Activated CD8-positive, alpha-beta memory T cell treated with anti-CD3 and anti-CD28 coated beads, Interleukin-2, amount 50 U/mL, for 48 hours (primary cell): Measurements from ENCODE around the gene TRPV5.

Source experiments
- DNase-seq: peaks from one replicate; pipeline ENCODE4 v3.0.0-alpha.2; 2020

The TRPV5 gene

DNA sequence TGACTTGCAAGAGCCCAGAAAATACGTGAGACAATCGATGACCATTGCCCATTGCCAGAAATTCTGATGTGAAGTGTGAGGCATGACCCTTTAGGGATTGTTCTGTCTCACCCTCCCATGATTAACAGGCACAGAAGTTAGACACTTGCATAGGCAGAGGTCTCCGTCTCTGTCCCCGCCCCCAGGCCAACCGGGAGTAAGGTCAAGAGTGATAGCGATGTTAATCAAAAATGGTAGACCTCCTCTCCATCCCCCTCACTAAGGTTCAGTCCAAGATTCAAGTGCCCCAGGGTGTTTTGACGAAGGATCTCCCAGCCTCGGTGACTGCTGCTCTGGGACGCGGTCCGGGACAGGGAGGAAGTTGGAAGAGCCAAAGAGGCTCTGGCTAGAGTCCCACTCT, 25.3 kb downstream of the TRPV5 start:
- DNase-seq, result no peak

DNA sequence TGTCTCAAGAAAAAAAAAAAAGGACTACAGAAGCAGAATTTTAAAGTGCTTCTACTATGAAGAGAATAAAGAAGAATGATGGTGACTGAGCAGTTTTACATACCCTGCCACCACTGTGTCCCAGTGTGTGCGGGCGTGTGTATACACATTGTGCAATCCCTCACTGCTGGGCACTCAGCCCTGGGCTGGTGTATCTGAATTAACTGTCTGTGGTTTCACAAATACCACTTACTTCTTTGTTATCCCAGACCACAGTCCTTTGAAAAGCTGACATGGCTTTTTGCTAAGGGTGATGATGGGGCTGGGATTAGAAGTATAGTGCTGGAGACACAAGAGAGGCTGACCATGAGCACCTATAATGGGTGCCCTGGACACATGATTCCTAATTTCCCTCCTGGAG, 26.9 kb downstream of the TRPV5 start:
- no peak for DNase-seq

DNA sequence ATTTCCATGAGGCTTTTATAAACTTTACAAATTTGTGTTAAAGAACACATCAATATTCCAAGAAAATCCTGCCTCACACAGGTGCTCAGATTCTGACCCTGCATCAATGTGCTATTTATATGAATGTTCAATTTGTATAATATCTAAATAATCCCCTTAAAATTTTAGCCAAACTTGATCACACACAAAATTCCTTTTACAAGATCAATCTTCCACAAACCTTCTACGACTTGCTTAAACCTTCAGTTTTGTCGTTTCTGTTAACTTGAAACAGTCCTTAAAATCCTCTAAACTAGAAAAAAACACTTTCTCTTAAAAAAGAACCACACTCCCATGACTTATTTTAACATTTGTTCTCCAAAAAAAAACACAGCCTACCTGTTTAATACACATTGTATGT, 27.8 kb downstream of the TRPV5 start:
- DNase-seq, result no peak

GRCh38 chr7:142904128-142904527, 29.4 kb downstream of the TRPV5 start:
- DNase-seq, result no peak

GRCh38 chr7:142901426-142902259, 31.9 kb downstream of the TRPV5 start:
- DNase-seq, result no peak

GRCh38 chr7:142899661-142900060, 33.9 kb downstream of the TRPV5 start:
- no peak for DNase-seq

- DNase-seq, result peak; percentile 30
These were observed 35.0 kb downstream of the TRPV5 start for GRCh38 chr7:142898377-142899170.

- peak; percentile 28 for DNase-seq
These were observed 35.9 kb downstream of the TRPV5 start for GRCh38 chr7:142897691-142898090.

DNA sequence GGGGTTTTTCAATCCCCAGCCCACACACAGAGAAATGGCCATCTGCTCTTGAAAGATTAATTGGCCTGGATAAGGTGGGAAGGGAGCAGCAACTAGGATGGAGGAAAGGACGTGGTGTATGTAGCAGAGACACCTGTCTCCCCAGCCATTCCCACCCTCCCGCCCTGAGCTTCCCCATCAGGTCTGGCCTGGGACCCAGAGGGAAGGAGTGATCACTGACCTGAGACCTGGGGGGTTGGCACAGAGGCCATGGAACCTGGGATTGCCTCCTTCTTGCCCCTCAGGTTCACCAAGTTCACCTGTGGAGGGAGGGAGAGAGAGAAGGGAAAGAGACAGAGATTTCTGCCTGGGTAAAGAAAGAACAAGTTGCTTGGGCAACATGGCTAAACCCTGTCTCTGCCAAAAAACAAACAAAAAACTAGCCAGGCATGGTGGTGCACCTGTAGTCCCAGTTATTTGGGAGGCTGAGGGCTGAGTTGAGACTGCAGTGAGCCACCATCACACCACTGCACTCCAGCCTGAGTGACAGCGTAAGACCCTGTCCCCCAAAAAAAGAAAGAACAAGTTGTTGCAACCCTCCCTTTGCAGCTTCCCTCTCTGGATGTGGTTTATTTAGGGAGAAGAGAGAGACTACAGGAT, 36.7 kb downstream of the TRPV5 start:
- DNase-seq, result no peak

GRCh38 chr7:142896151-142896550, 37.4 kb downstream of the TRPV5 start:
- DNase-seq, result no peak

DNA sequence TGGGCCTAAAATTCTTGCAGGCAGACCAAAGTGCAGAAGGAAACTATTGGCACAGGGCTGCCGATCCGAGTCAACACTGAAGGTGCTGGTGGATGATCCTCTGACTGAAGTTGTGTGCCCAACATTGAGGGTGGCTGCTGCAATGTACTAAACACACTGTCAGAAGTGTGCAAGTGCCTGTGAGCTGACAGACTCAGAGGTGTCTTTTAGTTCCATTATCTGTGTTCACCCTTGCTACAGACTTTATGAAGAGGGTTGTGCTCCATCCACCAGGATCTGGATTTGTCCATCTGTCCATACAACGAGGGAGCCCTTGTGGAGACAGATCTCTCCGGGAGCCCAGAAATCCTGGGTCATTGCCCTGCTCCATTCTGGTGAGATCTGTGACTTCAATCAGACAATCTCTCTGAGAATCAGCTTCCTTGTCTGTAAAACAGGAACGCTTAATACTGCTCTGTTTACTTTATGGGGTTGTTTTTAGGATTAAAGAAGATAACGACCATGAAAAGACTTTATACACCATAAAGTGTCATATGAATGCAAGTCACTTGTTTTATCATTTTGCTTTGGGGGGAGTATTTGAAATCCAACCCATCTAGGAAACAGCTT, 38.5 kb downstream of the TRPV5 start:
- peak; percentile 29 for DNase-seq

DNA sequence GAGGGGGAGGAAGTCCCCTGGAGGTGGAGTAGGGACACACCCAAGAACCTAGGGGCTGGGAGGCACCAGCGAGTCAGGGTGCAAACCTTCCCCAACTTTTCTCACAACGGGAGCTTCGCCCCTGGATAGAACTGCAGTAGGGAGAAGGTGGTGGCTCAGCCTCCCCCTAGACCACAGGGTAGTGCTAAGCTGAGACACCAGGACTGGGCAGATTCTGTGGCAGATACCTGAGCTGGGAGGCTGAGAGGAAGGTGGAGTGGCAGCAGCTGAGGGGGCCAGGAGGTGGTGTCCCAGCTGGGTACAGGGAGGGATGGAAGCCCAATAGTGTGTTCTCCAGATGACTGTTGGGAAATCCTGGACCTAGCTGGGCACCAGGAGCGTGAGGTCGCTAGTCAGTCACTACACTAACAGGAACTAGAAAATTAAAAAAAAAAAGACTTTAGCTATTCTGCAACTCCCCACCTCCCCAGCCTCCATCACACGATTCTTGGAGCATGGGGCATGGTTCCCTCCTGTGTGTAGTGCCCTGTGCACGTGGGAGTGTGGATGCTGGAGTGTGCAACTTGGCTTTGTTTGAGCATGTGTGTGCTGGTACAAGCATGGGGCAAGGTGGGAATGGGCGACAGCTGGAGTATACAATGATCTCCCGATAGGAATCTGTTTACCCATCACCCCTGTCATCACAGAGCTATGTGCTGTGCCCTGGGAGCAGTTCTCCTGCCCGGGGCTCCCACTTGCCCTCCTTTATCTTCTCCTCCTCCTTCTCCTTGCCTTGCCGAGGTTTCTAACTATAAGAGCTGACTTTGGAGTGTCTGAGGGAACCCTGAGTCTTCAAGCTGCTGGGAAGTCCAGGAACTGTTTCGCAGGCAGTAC, 39.2 kb downstream of the TRPV5 start:
- peak; percentile 20 for DNase-seq

- peak; percentile 22 for DNase-seq
These were observed 40.6 kb downstream of the TRPV5 start for GRCh38 chr7:142892951-142893350.

DNA sequence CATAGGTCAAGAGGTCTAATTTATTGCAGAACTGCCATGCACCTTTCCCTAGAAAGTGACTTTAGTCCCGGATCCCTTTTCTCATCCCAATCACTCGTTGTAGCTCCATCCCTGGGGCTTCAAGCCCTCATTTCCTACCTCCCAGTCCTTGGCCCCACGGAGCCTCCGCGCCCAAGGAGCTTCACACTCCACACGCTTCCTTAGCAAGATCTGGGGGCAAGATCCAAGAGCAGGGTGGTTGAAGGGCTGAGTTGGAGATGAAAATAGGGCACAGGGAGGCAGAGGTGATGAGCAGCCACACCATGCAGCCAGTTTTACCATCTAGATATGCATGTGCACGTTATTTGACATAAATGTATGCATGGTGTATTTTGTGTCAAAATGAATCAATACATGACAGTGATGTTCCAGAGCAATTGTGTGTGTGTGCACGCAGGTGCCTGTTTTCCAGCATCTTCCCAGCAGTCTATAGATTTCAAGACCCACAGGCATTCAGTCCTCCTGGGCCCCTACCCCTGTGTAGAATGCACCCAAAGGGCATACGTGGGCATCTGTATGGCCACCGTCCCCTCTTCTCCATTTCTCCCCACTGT, 42.0 kb downstream of the TRPV5 start:
- DNase-seq, result no peak

DNA sequence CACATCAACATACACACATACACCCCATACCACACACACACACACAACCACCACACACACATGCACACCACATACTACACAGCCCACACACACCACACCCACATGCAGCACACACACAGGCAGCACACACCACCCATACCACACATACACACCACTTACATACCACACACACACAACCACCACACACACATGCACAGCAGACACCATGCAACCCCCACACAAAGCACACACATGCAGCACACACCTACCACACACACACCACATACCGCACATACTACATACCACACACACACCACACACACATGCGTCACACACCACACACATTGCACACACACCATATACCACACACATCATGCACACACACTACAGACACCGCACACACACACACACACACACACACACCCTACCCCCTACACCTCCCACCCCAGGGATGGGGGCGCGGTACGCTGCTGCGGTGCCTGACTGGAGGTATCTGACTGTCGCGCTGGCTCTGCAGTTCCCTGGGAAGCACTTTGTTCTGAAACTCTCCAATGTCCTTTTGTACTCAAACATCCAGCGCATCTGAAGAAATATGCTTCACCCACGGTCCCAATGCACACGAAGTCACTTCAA, 42.6 kb downstream of the TRPV5 start:
- DNase-seq, result peak; percentile 17

DNA sequence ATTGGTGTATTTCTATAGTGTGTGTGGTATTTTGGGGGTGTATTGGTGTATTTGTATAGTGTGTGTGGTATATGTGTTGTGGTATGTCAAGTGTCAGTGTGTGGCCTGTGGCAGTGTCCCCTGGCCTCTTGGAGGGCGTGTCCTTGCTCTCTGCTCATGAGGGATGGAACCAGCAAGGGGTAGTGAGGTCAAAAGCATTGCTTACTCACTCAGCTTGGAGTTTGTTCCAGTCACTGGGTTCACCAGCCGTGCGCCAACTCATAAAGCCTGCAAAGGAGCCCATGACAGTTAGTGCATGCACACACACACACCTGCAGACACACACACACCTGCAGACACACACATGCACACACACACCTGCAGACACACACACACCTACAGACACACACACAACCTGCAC, 43.7 kb downstream of the TRPV5 start:
- peak; percentile 15 for DNase-seq

- no peak for DNase-seq
These were observed 46.1 kb downstream of the TRPV5 start for GRCh38 chr7:142887282-142888015.

GRCh38 chr7:142886866-142887265, 46.7 kb downstream of the TRPV5 start:
- DNase-seq, result no peak

DNA sequence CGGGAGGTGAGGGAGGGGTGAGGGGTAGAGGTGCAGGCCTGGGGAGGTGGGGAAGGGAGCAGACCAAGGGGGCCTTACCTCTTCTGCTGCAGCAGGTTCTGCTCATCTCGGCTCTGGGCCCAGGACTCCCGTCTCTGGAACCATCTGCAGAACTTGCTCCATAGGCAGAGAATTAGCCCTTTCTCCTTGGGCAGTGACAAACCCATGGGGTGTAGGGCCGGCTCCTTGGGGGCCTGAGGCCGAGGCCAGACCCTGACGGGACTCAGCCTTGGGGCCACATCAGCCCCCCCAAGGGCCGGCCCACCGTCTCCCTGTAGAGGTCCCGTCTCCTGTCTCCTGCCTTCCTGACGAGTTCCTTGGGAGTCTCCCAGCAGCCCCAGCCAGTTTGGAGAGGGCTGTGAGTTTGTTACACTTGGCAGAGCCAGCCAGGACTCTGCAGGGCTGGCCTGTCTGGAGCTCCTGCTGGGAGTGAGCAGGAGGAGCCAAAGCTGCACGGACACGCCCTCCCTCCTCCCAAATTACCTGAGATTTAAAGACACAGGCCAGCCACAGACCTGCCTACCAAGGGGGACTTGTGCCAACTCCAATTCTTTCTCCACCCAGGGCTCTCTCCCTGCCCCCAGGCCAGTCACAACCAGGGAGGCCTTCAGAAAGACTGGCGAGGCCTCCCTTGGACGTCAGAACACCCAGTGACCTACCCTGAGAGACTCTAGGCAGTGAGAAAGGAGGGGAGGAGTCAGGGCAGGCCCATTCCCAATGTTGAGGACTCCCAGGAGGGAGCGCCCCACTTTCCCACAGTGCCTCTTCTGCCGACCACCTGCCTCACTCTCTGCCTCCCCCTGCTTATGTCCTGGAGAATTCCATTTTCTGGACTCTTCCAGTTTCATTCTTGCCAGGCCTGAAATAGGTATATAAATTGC, 48.0 kb downstream of the TRPV5 start, which contains the start of gene TRPV6:
Gene TRPV6 (minus strand): TSS at position 435 of the 920 bp plus-strand sequence.
- DNase-seq, result no peak
